Smooth muscle cell (in vitro differentiated cells): ENCODE results near the gene POMGNT2. TPM values are rescaled to one million over a fixed set of nuclear protein-coding genes. Genes with fewer than 3 reads are reported as not detected.
A peak's percentile ranks its signal among the peaks of the same experiment; 100 is the strongest.

Experiments used
- DNase-seq: peaks from one replicate; lab custom pipeline; 2025; ENCODE audit not compliant: unreplicated experiment; lab: John Stamatoyannopoulos, UW
- H2AFZ ChIP-seq: fragments of 200-600 bp; sonication (generic); 2 replicates; pipeline ENCODE4 v1.6.0; 2016; ENCODE audit warnings: antibody characterized with exemption, low read depth, mild to moderate bottlenecking
- H3F3A ChIP-seq: fragments of 200-600 bp; sonication (generic); 2 replicates; pipeline ENCODE4 v1.6.0; 2017; ENCODE audit warnings: antibody characterized with exemption, low read depth
- H3K27ac ChIP-seq: fragments of 200-600 bp; sonication (generic); 2 replicates; pipeline ENCODE4 v1.5.1; 2016; ENCODE audit warnings: low read depth, mild to moderate bottlenecking
- H3K27me3 ChIP-seq: fragments of 200-600 bp; sonication (generic); 2 replicates; pipeline ENCODE4 v1.6.1; 2016; ENCODE audit warnings: low read depth, mild to moderate bottlenecking
- H3K36me3 ChIP-seq: fragments of 200-600 bp; sonication (generic); 2 replicates; pipeline ENCODE4 v1.5.1; 2016; ENCODE audit warnings: low read depth
- H3K4me1 ChIP-seq: fragments of 200-600 bp; sonication (generic); 2 replicates; pipeline ENCODE4 v1.5.1; 2016; ENCODE audit warnings: low read depth
- H3K4me2 ChIP-seq: fragments of 200-600 bp; sonication (generic); 2 replicates; pipeline ENCODE4 v1.6.0; 2016; ENCODE audit warnings: mild to moderate bottlenecking
- H3K4me3 ChIP-seq: fragments of 200-600 bp; sonication (generic); 2 replicates; pipeline ENCODE4 v1.5.1; 2016; ENCODE audit warnings: mild to moderate bottlenecking
- H3K79me2 ChIP-seq: fragments of 200-600 bp; sonication (generic); 2 replicates; pipeline ENCODE4 v1.6.0; 2016; ENCODE audit warnings: low read depth, mild to moderate bottlenecking
- H3K9ac ChIP-seq: fragments of 200-600 bp; sonication (generic); 2 replicates; pipeline ENCODE4 v1.6.0; 2016; ENCODE audit warnings: low read depth
- H3K9me3 ChIP-seq: fragments of 200-600 bp; sonication (generic); replicated peaks from 2 replicates; pipeline ENCODE4 v1.5.1; 2016; ENCODE audit warnings: low read depth
- H4K20me1 ChIP-seq: fragments of 200-600 bp; sonication (generic); 2 replicates; pipeline ENCODE4 v1.6.0; 2016; ENCODE audit warnings: low read depth
- CTCF ChIP-seq: fragments of 200-600 bp; sonication (generic); IDR thresholded peaks from 2 replicates; pipeline ENCODE4 v1.5.1; 2017; ENCODE audit warnings: borderline replicate concordance, mild to moderate bottlenecking, antibody characterized with exemption; ENCODE audit not compliant: insufficient read depth, poor library complexity, severe bottlenecking
- WGBS: methylation state at CpG from one replicate; pipeline ENCODE4 v1.1.7; 2016; ENCODE audit warnings: low lambda C conversion rate; 5-methylcytosine and 5-hydroxymethylcytosine counted together
- polyA plus RNA-seq: library from polyadenylated mRNA; unstranded; fragments of >200 nt; fragmentation: Nextera tagmentation; extraction: Ambion mirVana; gene quantifications from 2 replicates; pipeline ENCODE4 v1.2.1, GENCODE V29; 2016
- total RNA-seq: library from RNA; depleted of rRNA; stranded (reverse); fragments of >200 nt; gene quantifications from 2 replicates; pipeline ENCODE4 v1.2.3, GENCODE V29; 2014

The POMGNT2 gene
- total and polyA plus RNA-seq, 2 experiments from 2014 or later, result 9.3 to 14.1 TPM

- TF ChIP-seq CTCF, result no peak
- 90% methylated on average over 4 of the region's 4 CpGs for WGBS
Observed at GRCh38 chr3:43117257-43117656, 11.4 kb upstream of the POMGNT2 start.

GRCh38 chr3:43113671-43114070 lies 7.8 kb upstream of the POMGNT2 start:
- no peak overlapping the region for H2AFZ ChIP-seq
- no peaks in the 10 kb centered on the region for H3K36me3 ChIP-seq
- H3F3A ChIP-seq, result no peaks in the 10 kb centered on the region
- no peaks in the 10 kb centered on the region for H3K9me3 ChIP-seq
- WGBS, result 96% methylated on average over 3 of the region's 3 CpGs
- no peak for DNase-seq
- H3K9ac ChIP-seq, result no peak overlapping the region
- H3K27me3 ChIP-seq, result peaks cover 5% of the 10 kb centered on the region
- no peaks in the 10 kb centered on the region for H4K20me1 ChIP-seq
- no peak overlapping the region for H3K27ac ChIP-seq
- H3K4me3 ChIP-seq, result no peak overlapping the region
- no peak overlapping the region for H3K4me2 ChIP-seq
- no peaks in the 10 kb centered on the region for H3K79me2 ChIP-seq
- H3K4me1 ChIP-seq, result no peaks in the 10 kb centered on the region
- TF ChIP-seq CTCF, result no peak

More at GRCh38 chr3:43117257-43117656, 11.4 kb upstream of the POMGNT2 start:
- H3K79me2 ChIP-seq, result no peaks in the 10 kb centered on the region
- DNase-seq, result no peak
- no peaks in the 10 kb centered on the region for H3K4me1 ChIP-seq
- H3F3A ChIP-seq, result no peaks in the 10 kb centered on the region
- H3K27me3 ChIP-seq, result peaks cover 17% of the 10 kb centered on the region
- H3K27ac ChIP-seq, result no peak overlapping the region
- H4K20me1 ChIP-seq, result no peaks in the 10 kb centered on the region
- H3K9ac ChIP-seq, result no peak overlapping the region
- H2AFZ ChIP-seq, result no peak overlapping the region
- H3K36me3 ChIP-seq, result no peaks in the 10 kb centered on the region
- no peak overlapping the region for H3K4me2 ChIP-seq
- no peaks in the 10 kb centered on the region for H3K9me3 ChIP-seq
- H3K4me3 ChIP-seq, result no peak overlapping the region

- peak overlapping the region; percentile 95 for H3K4me3 ChIP-seq
- H3K9me3 ChIP-seq, result no peaks in the 10 kb centered on the region
- H3K27me3 ChIP-seq, result no peaks in the 10 kb centered on the region
- 22% methylated on average over 6 of the region's 6 CpGs for WGBS
- no peaks in the 10 kb centered on the region for H3K36me3 ChIP-seq
- H3K27ac ChIP-seq, result no peak overlapping the region
- TF ChIP-seq CTCF, result no peak
- DNase-seq, result no peak
- H4K20me1 ChIP-seq, result no peaks in the 10 kb centered on the region
- no peaks in the 10 kb centered on the region for H3F3A ChIP-seq
- H3K4me2 ChIP-seq, result peak overlapping the region; percentile 99
- no peak overlapping the region for H3K9ac ChIP-seq
- H3K4me1 ChIP-seq, result no peaks in the 10 kb centered on the region
- no peaks in the 10 kb centered on the region for H3K79me2 ChIP-seq
- H2AFZ ChIP-seq, result peak overlapping the region; percentile 100
Observed at GRCh38 chr3:43106293-43106628, 382 bp upstream of the POMGNT2 start.
